Measurements from ENCODE around the gene NPHS1.
"Not testable (repeated sequence)": the region's sequence is repeated elsewhere in the genome, so short reads cannot be mapped to it uniquely, and the experiment has no call there.

NPHS1 gene

GRCh38 chr19:35897706-35898451 lies 45.6 kb upstream of the NPHS1 start:
- TF ChIP-seq POLR2A (IDR thresholded peaks at IDR 0.05; ENCODE audit: extremely low read depth, insufficient read length) = no peak
- TF ChIP-seq CTCF (IDR thresholded peaks at IDR 0.05; ENCODE audit: low read depth, low read length) = no peak
- TF ChIP-seq, protein P1, sequence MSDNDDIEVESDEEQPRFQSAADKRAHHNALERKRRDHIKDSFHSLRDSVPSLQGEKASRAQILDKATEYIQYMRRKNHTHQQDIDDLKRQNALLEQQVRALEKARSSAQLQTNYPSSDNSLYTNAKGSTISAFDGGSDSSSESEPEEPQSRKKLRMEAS (IDR thresholded peaks at IDR 0.05; ENCODE audit: low read depth, low read length) = no peak
- no peak for TF ChIP-seq MYC (IDR thresholded peaks at IDR 0.05; ENCODE audit: low read depth, low read length)
- DNase-seq (ENCODE audit: low read depth) = no peak
- H3K4me3 ChIP-seq (ENCODE audit: low read depth, low read length) = no peak overlapping the region

- H3K4me3 ChIP-seq (ENCODE audit: low read depth, low read length) = no peak overlapping the region
- TF ChIP-seq, protein P1 (IDR thresholded peaks at IDR 0.05; ENCODE audit: low read depth, low read length) = no peak
- TF ChIP-seq POLR2A (IDR thresholded peaks at IDR 0.05; ENCODE audit: extremely low read depth, insufficient read length) (no peak), CTCF (IDR thresholded peaks at IDR 0.05; ENCODE audit: low read depth, low read length) (no peak), MYC (IDR thresholded peaks at IDR 0.05; ENCODE audit: low read depth, low read length) (no peak)
- DNase-seq (ENCODE audit: low read depth) = no peak
Observed at GRCh38 chr19:35896643-35897040, 44.3 kb upstream of the NPHS1 start.

GRCh38 chr19:35895911-35896642 lies 43.8 kb upstream of the NPHS1 start:
- no peak for DNase-seq (ENCODE audit: low read depth)
- H3K4me3 ChIP-seq (ENCODE audit: low read depth, low read length) = no peak overlapping the region
- TF ChIP-seq MYC (IDR thresholded peaks at IDR 0.05; ENCODE audit: low read depth, low read length) = no peak

GRCh38 chr19:35894342-35894741 lies 42.0 kb upstream of the NPHS1 start:
- no peak for TF ChIP-seq POLR2A (IDR thresholded peaks at IDR 0.05; ENCODE audit: extremely low read depth, insufficient read length)
- TF ChIP-seq, protein P1 (IDR thresholded peaks at IDR 0.05; ENCODE audit: low read depth, low read length) = no peak
- TF ChIP-seq CTCF (IDR thresholded peaks at IDR 0.05; ENCODE audit: low read depth, low read length) = no peak
- no peak for TF ChIP-seq MYC (IDR thresholded peaks at IDR 0.05; ENCODE audit: low read depth, low read length)
- DNase-seq (ENCODE audit: low read depth) = no peak
- no peak overlapping the region for H3K4me3 ChIP-seq (ENCODE audit: low read depth, low read length)

GRCh38 chr19:35891819-35892218 lies 39.5 kb upstream of the NPHS1 start:
- H3K4me3 ChIP-seq (ENCODE audit: low read depth, low read length); DNase-seq (ENCODE audit: low read depth): not testable (repeated sequence)

GRCh38 chr19:35890113-35890650 lies 37.9 kb upstream of the NPHS1 start:
- TF ChIP-seq MYC (IDR thresholded peaks at IDR 0.05; ENCODE audit: low read depth, low read length) (no peak), POLR2A (IDR thresholded peaks at IDR 0.05; ENCODE audit: extremely low read depth, insufficient read length) (no peak), CTCF (IDR thresholded peaks at IDR 0.05; ENCODE audit: low read depth, low read length) (no peak)
- TF ChIP-seq, protein P1 (IDR thresholded peaks at IDR 0.05; ENCODE audit: low read depth, low read length) = no peak
- DNase-seq (ENCODE audit: low read depth) = no peak
- no peak overlapping the region for H3K4me3 ChIP-seq (ENCODE audit: low read depth, low read length)

All from NB4 (cell line).